Measurements from ENCODE around the gene CRAMP1.
"Not testable (repeated sequence)": the region's sequence is repeated elsewhere in the genome, so short reads cannot be mapped to it uniquely, and the experiment has no call there.

Gene CRAMP1

DNA sequence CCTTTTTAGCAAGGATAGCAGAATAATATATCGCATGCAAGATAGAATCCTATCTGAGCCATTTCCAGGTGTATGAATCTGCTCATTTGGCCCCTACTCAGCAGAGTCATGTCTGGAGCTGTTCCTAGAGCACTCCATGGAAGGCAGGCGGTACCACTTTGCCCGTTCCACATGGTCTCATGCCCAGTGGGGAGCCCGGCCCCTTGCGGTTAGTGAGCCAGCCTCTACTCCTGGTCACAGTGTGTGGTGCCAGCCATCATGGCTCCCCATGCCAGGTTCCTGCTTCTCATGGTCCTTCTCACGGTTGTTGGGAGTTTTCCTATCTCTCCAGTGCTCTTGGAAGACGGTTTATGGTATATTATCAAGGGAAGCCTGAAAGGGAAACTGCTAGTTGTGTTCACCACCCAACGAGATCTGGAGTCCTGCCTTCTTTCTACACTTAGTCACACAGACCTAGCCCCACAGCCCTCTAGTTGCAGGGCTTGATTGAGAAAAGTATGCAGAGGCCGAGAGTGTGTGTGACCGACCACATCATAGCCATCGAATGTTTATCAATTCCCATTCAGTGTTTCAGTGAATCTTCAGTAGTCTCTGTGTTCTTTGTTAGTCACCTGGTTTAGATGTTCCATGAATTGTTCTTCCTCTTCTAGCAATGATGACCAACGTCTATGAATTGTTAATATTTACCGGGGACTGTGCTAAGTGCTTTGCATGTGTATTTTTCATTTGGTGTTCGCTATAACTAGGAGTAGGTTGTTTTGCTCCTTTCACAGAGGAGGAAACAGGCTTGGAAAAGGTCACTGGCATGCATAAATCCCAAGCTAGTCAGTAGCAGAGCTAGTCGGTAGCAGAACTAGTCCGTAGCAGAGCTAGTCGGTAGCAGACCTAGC, 75.5 kb downstream of the CRAMP1 start:
- no peak for DNase-seq (ENCODE audit: low read depth)

DNA sequence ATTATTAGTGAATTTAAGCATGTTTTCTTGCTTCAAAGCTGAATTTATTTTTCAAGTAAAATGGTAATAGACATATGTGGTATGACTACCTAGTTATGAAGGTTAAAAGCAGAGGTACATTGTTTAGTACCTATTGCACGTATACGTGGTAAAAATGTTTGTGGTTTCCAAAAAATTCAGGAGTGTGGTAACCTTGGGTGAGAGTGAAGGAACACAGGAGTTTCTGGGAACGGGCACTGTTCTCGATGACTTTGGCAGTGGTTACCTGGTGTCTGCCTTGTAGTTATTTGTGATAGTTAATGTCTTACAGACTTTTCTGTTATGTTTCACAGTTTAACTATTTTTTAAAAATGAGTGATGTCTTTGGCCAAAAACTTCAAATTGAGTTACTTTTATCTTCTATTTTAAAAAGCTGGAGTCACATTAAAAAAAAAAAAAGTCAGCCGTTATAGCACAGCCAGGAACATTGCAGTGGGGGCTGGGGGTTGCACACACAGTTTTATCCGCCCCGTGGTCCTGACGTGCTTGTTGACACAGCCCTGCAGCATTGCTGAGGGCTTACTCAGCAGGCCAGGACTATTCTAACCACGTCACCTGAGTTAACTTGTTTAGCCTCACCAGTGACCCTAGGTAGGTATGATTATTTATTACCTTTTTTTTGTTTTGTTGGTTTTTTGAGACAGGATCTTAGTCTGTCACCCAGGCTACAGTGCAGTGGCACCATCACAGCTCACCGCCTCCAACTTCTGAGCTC, 76.8 kb downstream of the CRAMP1 start:
- no peak for DNase-seq (ENCODE audit: low read depth)

DNA sequence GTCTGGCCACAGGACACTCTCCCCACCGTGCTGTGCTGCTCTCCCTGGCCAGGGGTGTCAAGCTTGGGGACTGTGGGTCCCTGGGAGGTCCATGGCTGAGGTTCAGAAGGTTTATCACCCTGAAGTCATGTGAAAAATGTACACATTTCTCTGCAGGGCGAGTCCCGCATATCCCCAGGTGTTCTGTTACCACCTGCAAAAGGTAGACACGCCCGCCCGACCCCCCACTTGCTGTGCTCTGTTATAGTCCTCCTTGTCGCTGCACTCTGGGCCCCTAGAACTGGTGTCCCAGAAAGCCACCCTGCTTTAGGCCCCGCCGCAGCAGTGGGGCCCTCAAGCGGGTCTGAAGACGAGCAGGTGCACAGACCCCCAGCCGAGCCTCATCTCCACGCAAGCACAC, 77.7 kb downstream of the CRAMP1 start:
- DNase-seq (ENCODE audit: low read depth): no peak

DNA sequence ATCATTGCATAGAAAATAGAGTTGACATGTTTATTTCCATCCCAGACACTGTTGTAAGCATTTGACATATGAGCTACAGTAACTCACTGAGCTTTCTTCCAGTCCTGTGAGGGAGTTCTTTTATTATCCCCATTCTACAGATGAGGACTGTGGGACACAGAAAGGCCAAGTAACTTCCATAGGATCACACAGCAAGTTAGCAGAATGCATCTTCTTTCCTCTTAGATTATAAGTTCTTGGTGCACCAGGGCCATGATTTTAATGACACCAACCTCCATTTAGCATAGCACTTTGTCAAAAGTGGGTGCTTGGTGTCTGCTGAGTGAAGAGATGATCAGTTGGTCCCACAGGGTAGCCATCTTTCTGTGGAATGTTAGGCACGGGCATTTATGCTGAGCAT, 78.7 kb downstream of the CRAMP1 start:
- no peak for DNase-seq (ENCODE audit: low read depth)

DNA sequence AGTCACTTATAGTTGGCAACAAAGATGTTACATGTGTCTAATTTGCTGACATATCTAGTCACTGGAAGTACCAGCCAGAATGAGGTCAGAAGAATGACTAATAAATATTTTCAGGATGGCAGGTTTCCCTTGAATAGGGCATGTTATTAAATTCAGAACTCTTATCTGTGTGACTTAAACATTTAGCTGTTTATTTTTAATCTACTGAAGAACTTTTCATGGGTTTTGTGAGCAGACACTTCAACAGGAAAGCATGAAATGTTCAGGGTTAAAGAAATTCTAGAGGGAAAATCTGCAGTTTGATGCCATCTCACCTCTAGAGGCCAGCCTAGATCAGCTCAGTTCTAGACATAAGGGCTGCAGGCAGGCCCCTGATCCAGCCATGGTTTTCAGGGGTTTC, 79.1 kb downstream of the CRAMP1 start:
- DNase-seq (ENCODE audit: low read depth): no peak

- no peak for DNase-seq (ENCODE audit: low read depth)
Observed at GRCh38 chr16:1691956-1692355, 79.8 kb downstream of the CRAMP1 start.

DNA sequence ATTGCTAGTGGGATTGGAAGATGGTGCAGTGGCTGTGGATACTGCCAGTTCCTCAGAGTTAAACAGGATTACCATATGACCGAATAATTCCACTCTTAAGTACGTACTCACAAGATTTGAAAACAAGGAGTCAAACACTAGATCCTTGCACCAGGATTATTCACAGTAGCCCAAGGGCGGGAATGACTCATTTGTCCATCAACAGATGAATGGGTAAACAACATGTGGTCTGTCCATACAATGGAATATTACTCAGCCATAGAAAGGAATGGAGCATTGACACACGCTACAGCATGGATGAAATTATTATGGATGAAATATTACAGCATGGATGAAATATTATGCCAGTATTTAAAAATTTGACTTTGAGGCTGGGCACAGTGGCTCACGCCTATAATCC, 84.7 kb downstream of the CRAMP1 start:
- DNase-seq (ENCODE audit: low read depth): no peak

GRCh38 chr16:1698680-1699079, 86.5 kb downstream of the CRAMP1 start:
- no peak for DNase-seq (ENCODE audit: low read depth)

GRCh38 chr16:1700246-1700645, 88.1 kb downstream of the CRAMP1 start:
- no peak for DNase-seq (ENCODE audit: low read depth)

- no peak for DNase-seq (ENCODE audit: low read depth)
Observed at GRCh38 chr16:1701216-1701878, 89.2 kb downstream of the CRAMP1 start.

- DNase-seq (ENCODE audit: low read depth): not testable (repeated sequence)
Observed at GRCh38 chr16:1705324-1705687, 93.1 kb downstream of the CRAMP1 start.

GRCh38 chr16:1705688-1706385, 93.7 kb downstream of the CRAMP1 start, which contains the start of gene MAPK8IP3:
TSS of gene MAPK8IP3 (plus strand) at chr16:1706195. CDS start at chr16:1706340, 145 bp downstream.
- DNase-seq (ENCODE audit: low read depth): peak; percentile 93

DNA sequence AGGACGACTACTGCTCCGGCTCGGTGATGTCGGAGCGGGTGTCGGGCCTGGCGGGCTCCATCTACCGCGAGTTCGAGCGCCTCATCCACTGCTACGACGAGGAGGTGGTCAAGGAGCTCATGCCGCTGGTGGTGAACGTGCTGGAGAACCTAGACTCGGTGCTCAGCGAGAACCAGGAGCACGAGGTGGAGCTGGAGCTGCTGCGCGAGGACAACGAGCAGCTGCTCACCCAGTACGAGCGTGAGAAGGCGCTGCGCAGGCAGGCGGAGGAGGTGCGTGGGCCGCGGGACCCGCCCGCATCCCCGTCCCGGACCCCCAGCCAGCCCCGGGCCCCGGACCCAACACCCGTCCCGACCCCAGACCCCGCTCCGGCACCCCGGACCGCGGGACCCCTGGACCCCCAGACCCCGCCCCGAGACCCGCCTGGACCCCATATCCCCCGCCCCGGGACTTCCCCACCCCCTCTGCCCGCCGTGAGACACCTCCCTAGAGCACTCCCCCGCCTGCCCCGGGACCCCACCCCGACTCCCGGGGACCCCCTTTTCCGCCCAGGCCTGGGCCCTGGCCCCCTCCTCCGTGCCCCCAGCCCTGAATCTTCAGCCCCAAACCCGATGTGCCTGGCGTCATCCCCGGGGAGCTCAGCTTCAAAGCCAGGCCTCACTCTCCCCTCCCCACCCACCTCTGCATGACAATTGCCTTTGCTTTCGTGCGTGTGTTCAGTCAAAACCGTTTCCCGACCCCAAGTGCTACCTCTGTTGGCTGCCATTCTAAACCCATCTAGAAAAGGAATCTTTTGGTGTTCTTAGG, 94.4 kb downstream of the CRAMP1 start:
- DNase-seq (ENCODE audit: low read depth): peak; percentile 28

GRCh38 chr16:1707193-1707790, 95.1 kb downstream of the CRAMP1 start:
- no peak for DNase-seq (ENCODE audit: low read depth)

DNA sequence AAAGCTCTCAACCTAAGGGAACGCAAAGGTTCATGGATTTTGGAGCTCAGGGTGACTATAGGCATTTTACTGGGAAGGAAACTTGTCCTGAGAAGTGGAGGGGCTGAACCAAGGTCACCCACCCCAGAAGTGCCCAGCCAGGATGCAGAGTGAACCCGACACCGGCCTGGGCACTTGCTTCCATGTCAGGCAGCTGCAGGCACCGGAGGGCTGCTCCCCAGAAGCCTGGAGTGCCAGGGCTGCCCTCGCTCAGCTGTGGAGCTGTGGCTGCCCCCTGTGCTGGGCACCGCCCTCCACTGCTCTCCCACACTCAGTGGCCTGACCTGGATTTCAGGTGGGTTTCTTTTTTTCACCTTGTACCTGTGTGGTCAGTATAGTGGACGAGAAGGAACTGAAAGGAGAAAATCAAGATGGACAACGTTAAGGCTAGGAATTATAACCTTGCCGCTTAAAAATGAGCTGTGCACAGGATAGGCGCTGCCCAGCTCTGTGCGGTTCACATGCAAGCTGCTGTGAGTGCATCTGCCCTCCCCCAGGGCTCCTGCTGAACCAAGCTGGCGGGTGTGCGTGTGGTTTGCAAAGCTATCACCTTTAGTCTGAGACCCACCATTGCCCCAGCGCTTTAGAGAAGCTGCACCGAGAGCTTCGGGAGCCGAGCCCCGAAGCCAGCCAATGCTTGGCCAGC, 96.1 kb downstream of the CRAMP1 start:
- DNase-seq (ENCODE audit: low read depth): no peak

- no peak for DNase-seq (ENCODE audit: low read depth)
Observed at GRCh38 chr16:1708768-1709180, 96.6 kb downstream of the CRAMP1 start.

DNA sequence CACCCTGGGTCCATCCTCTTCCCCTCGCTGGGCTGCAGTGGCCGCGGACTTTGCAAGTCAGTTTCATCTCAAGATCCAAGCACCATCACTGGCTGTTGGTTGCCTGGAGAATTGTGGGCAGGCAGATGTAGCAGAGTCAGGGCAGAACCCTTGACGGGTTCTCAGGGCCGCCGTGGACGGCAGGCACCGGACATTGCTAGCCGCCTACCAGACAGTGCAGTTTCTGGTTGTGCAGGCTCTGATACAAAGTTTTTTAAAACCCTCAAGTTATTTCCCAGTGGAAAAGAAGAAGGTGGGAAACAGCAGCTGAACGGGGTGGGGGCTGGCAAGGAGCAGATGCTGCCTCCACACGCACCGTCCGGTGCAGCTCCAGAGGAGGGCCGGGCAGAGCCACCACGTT, 97.2 kb downstream of the CRAMP1 start:
- DNase-seq (ENCODE audit: low read depth): no peak

DNA sequence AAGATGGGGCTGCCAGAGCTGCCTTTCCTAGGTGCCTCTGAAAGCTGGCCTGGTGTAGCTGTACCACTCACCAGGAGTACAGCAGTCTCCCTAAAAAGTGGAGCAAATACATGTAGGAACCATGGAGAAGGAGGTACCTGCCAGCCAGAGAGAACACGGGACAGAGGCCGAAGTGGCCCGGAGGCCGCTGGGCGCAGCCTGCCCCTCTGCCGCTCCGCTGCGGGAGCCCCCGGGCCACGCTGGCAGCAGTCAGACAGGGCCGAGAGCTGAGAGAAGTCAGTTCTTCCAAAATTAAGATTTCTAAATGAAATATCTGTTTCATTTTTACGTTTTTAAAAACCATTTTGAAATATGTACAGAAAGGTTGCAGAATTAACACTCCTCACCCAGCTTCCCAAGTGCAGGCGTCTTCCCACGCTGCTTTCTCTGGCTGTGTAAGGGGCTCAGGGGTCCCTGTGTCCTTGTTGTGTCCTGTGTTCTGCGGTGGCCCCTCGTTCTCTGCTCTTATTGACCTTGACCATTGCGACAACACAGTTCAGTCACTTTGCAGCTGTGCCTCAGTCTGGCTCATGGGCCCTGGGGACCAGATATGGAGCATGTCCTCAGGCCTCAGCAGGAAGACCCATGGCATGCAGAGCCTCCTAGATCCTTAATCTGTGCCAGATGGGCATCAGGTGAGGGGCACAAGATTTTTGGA, 98.8 kb downstream of the CRAMP1 start:
- DNase-seq (ENCODE audit: low read depth): no peak

GRCh38 chr16:1712791-1713261, 100.7 kb downstream of the CRAMP1 start:
- no peak for DNase-seq (ENCODE audit: low read depth)
